T-helper 17 cell (primary cell): Measurements from ENCODE around the gene TUT4. TPM values are rescaled to one million over a fixed set of nuclear protein-coding genes. Genes with fewer than 3 reads are reported as not detected.

ENCODE experiments used
- ATAC-seq: fragments of 150-1000 bp; cut with Tn5 transposase; 2 replicates; pipeline ENCODE4 v1.10.0; 2021; ENCODE audit warnings: mild to moderate bottlenecking, moderate library complexity
- DNase-seq, 3 donors: peaks; one replicate each; pipeline versions ENCODE4 v3.0.0 to v3.0.0-alpha.2; 2020 to 2021
- H3K9me3 ChIP-seq: one replicate; pipeline ENCODE4 v1.7.0; 2013; ENCODE audit warnings: low read length, mild to moderate bottlenecking; ENCODE audit not compliant: control insufficient read depth, poor library complexity, severe bottlenecking
- H3K27ac Mint-ChIP-seq: one replicate; pipeline ENCODE4 v1.8.0; 2022; ENCODE audit warnings: mild to moderate bottlenecking, moderate library complexity, mixed read lengths
- H3K27me3 Mint-ChIP-seq: one replicate; pipeline ENCODE4 v1.8.0; 2022; ENCODE audit warnings: mixed read lengths
- H3K36me3 Mint-ChIP-seq: one replicate; pipeline ENCODE4 v1.8.0; 2022; ENCODE audit warnings: low read depth, mixed read lengths
- H3K4me1 Mint-ChIP-seq: one replicate; pipeline ENCODE4 v1.8.0; 2022; ENCODE audit warnings: mild to moderate bottlenecking, mixed read lengths
- H3K4me3 Mint-ChIP-seq: one replicate; pipeline ENCODE4 v1.8.0; 2022; ENCODE audit warnings: mild to moderate bottlenecking, moderate library complexity, mixed read lengths
- total RNA-seq, 4 donors: library from RNA in 2 of 4; stranded (reverse) in 2 of 4; gene quantifications; one replicate each; pipeline ENCODE4 v1.2.3 and lab custom pipeline; 2022 to 2026

TUT4 gene
- total RNA-seq, 2 donors from 2014 or later: 125 to 136 TPM

GRCh38 chr1:52511851-52512615 lies 40.9 kb downstream of the TUT4 start:
- peaks cover 13% of the 10 kb centered on the region for H3K36me3 Mint-ChIP-seq
- DNase-seq: no peak
- H3K27me3 Mint-ChIP-seq: no peaks in the 10 kb centered on the region
- H3K4me3 Mint-ChIP-seq: no peak overlapping the region
- peak overlapping the region; percentile 56 for H3K27ac Mint-ChIP-seq
- peaks cover 22% of the 10 kb centered on the region for H3K4me1 Mint-ChIP-seq
- ATAC-seq: no peak
- H3K9me3 ChIP-seq: no peaks in the 10 kb centered on the region

GRCh38 chr1:52511439-52511838 lies 41.5 kb downstream of the TUT4 start:
- H3K9me3 ChIP-seq: no peaks in the 10 kb centered on the region
- H3K4me3 Mint-ChIP-seq: no peak overlapping the region
- DNase-seq: no peak
- H3K36me3 Mint-ChIP-seq: peaks cover 16% of the 10 kb centered on the region
- peaks cover 17% of the 10 kb centered on the region for H3K4me1 Mint-ChIP-seq
- peak overlapping the region; percentile 56 for H3K27ac Mint-ChIP-seq
- no peaks in the 10 kb centered on the region for H3K27me3 Mint-ChIP-seq
- ATAC-seq: no peak

DNA sequence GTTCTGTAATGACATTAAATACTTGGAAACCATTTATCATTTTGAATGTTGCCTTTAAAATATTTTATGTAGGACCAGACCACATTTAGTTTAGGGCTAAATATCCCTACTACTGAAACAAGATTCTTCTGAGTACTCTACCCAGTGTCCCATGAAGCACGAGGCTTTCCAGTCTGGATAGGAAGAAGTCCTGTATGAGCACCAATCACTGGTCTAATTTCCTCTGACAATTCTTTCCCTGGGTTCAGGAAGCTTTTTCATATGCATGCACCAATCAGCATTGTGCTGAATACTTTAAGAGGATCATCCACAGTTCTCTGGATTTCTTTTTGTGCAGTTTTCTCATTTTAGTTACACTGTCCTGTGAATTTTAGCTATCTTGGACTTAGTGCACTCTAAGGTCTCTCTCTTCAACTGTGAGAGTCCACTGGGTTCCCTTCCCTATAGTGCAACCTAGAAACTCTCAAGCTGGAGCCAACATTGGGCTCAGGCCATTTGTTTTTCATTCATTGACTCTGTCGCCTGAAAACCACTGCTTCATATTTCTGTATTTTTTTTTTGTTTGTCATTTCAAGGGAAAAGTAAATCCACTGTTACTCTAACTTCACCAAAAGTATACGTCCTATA lies 45.9 kb downstream of the TUT4 start:
- H3K36me3 Mint-ChIP-seq: peaks cover 16% of the 10 kb centered on the region
- H3K9me3 ChIP-seq: no peaks in the 10 kb centered on the region
- H3K27me3 Mint-ChIP-seq: no peaks in the 10 kb centered on the region
- H3K27ac Mint-ChIP-seq: no peak overlapping the region
- no peak overlapping the region for H3K4me3 Mint-ChIP-seq
- H3K4me1 Mint-ChIP-seq: peaks cover 21% of the 10 kb centered on the region
- DNase-seq (no peak), ATAC-seq (no peak)

GRCh38 chr1:52506349-52506748 lies 46.5 kb downstream of the TUT4 start:
- DNase-seq (no peak), ATAC-seq (no peak)
- no peaks in the 10 kb centered on the region for H3K27me3 Mint-ChIP-seq
- H3K27ac Mint-ChIP-seq: no peak overlapping the region
- no peaks in the 10 kb centered on the region for H3K9me3 ChIP-seq
- H3K36me3 Mint-ChIP-seq: peaks cover 16% of the 10 kb centered on the region
- H3K4me1 Mint-ChIP-seq: peaks cover 25% of the 10 kb centered on the region
- H3K4me3 Mint-ChIP-seq: no peak overlapping the region

DNA sequence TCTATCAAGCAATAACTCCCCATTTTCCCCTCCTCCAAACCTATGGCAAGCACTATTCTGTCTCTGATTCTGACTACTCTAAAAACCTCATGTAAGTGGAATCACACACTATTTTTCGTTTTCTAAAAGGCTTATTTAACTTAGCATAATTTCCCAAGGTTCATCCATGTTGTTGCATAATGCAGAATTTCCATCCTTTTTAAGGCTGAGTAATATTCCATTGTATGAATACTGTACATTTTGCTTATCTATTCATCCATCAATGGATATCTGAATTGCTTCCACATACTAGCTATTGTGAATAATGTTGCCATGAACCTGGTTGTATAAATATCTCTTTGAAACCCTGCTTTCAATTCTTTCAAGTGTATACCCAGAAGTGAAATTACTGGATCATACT lies 48.2 kb downstream of the TUT4 start:
- Mint-ChIP-seq H3K4me1 (peaks cover 25% of the 10 kb centered on the region), H3K4me3 (no peak overlapping the region), H3K36me3 (peaks cover 16% of the 10 kb centered on the region), H3K27ac (no peak overlapping the region), H3K27me3 (no peaks in the 10 kb centered on the region)
- H3K9me3 ChIP-seq: no peaks in the 10 kb centered on the region
- DNase-seq (no peak), ATAC-seq (no peak)

DNA sequence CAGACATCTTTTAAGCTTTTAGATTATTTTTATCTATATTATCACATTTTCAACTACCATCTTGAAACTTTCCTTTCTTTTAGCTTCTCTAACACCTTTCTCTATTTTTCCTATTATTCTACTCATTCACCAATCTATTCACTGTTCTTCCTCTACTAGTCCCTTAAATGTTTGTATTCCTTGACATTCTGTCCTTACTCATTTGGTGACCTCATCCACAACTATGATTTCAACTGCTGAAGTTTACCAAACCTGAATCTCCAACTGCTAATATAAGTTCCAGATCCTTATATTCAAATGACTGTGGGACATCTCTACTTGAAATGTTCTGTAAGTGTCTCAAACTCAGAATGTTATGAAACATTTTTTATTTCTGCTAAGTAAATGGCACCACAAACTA lies 49.2 kb downstream of the TUT4 start:
- DNase-seq (no peak), ATAC-seq (no peak)
- Mint-ChIP-seq H3K4me3 (no peak overlapping the region), H3K27me3 (no peaks in the 10 kb centered on the region), H3K27ac (peak overlapping the region; percentile 67), H3K36me3 (peaks cover 12% of the 10 kb centered on the region), H3K4me1 (peaks cover 23% of the 10 kb centered on the region)
- no peaks in the 10 kb centered on the region for H3K9me3 ChIP-seq

DNA sequence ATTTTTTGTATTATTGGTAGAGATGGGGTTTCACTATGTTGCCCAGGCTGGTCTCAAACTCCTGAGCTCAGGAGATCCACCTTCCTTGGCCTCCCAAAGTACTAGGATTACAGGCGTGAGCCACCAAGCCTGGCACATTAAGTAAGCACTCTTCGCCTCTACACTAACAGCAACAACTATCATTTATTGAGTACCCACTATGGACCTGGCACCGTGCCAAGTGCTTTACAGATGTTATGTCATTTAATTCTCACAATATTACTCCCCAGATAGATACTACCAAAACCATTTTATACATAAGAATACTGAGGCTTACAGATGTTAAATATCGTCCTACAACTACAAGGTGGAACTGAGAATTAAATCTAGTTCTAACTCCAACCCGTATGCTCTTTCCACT lies 50.1 kb downstream of the TUT4 start:
- DNase-seq (no peak), ATAC-seq (no peak)
- peak overlapping the region; percentile 53 for H3K4me3 Mint-ChIP-seq
- H3K9me3 ChIP-seq: no peaks in the 10 kb centered on the region
- no peaks in the 10 kb centered on the region for H3K27me3 Mint-ChIP-seq
- peaks cover 12% of the 10 kb centered on the region for H3K36me3 Mint-ChIP-seq
- peaks cover 20% of the 10 kb centered on the region for H3K4me1 Mint-ChIP-seq
- H3K27ac Mint-ChIP-seq: peak overlapping the region; percentile 67

GRCh38 chr1:52487632-52488031 lies 65.3 kb downstream of the TUT4 start:
- DNase-seq (no peak), ATAC-seq (no peak)
- no peaks in the 10 kb centered on the region for H3K36me3 Mint-ChIP-seq
- no peaks in the 10 kb centered on the region for H3K27me3 Mint-ChIP-seq
- no peaks in the 10 kb centered on the region for H3K9me3 ChIP-seq
- peak overlapping the region; percentile 54 for H3K27ac Mint-ChIP-seq
- H3K4me3 Mint-ChIP-seq: no peak overlapping the region
- peaks cover 10% of the 10 kb centered on the region for H3K4me1 Mint-ChIP-seq

GRCh38 chr1:52482326-52483004 lies 70.4 kb downstream of the TUT4 start:
- Mint-ChIP-seq H3K36me3 (no peaks in the 10 kb centered on the region), H3K27me3 (no peaks in the 10 kb centered on the region), H3K4me1 (peaks cover under 1% of the 10 kb centered on the region), H3K4me3 (no peak overlapping the region), H3K27ac (peak overlapping the region; percentile 41)
- no peak for DNase-seq
- no peaks in the 10 kb centered on the region for H3K9me3 ChIP-seq
- no peak for ATAC-seq

DNA sequence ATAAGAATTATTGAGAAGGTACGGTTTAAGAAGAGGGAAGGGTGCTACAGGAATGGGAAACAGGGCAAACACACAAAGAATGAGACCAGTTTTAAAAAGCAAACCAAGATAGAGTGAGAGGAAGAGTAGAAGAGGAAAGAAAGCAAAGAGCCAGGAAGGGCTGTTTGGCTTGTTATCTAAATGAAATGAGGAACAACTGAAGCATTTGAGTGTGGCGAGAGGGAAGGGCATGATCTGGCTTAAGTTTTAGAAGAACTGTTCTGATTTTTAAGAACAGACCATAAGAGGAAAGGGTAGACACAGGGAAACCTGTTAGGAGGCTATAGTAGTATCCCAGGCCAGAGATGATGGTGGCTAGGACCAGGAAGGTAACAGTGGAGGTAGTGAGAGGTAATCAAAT lies 73.8 kb downstream of the TUT4 start:
- Mint-ChIP-seq H3K27me3 (no peaks in the 10 kb centered on the region), H3K4me1 (peaks cover 2% of the 10 kb centered on the region), H3K36me3 (peaks cover 3% of the 10 kb centered on the region), H3K4me3 (no peak overlapping the region), H3K27ac (no peak overlapping the region)
- H3K9me3 ChIP-seq: no peaks in the 10 kb centered on the region
- no peak for ATAC-seq
- no peak for DNase-seq

DNA sequence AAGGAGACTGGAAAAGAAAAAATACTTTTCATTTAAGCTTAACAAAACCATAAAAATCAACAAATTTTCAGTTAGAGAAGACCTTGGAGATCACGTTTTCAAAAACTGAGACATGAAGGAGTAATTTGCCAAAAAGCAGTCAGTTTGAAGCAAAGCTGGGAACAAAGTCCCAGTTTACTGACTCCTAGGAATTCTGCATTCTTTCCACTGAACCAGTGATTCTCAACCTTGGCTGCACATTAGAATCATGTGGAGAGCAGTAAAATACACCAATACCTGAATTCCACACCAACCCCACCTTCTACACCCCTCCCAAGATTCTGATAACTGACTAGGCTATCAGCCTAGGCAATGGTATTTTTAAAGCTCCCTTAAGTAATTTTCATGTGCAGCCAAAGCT lies 75.0 kb downstream of the TUT4 start:
- Mint-ChIP-seq H3K27ac (peak overlapping the region; percentile 53), H3K4me1 (peaks cover 5% of the 10 kb centered on the region), H3K4me3 (no peak overlapping the region), H3K27me3 (no peaks in the 10 kb centered on the region), H3K36me3 (peaks cover 3% of the 10 kb centered on the region)
- ATAC-seq (no peak), DNase-seq (no peak)
- H3K9me3 ChIP-seq: no peaks in the 10 kb centered on the region

- Mint-ChIP-seq H3K4me1 (peaks cover 5% of the 10 kb centered on the region), H3K27ac (no peak overlapping the region), H3K4me3 (no peak overlapping the region), H3K36me3 (peaks cover 3% of the 10 kb centered on the region), H3K27me3 (no peaks in the 10 kb centered on the region)
- H3K9me3 ChIP-seq: no peaks in the 10 kb centered on the region
- DNase-seq (no peak), ATAC-seq (no peak)
These were observed 75.9 kb downstream of the TUT4 start for GRCh38 chr1:52476943-52477342.

DNA sequence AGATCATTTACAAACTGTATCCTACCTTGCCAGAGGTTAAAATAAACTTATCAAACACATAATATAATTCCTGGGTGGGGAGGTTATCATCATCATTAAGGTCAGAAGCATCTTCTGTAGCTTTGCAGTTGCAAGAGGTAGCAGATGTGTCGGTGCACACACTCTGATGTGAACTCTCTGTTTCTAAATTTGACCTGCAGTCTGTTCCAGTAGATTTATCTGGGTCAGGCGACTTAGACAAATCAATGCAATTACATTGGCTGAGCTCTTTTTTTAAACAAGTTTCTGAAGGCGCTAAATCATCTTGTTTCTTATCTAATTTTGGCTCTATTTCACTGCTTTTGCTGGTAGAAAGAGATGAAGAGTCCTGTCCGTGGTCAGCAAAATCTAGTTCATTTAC lies 78.1 kb downstream of the TUT4 start:
- H3K36me3 Mint-ChIP-seq: peaks cover 3% of the 10 kb centered on the region

More for the DNA sequence above, 78.1 kb downstream of the TUT4 start:
- H3K9me3 ChIP-seq: no peaks in the 10 kb centered on the region
- Mint-ChIP-seq H3K4me3 (no peak overlapping the region), H3K4me1 (peaks cover 9% of the 10 kb centered on the region), H3K27ac (no peak overlapping the region), H3K27me3 (no peaks in the 10 kb centered on the region)
- DNase-seq: no peak
- no peak for ATAC-seq
